ENCODE data around the gene RTP4.
"Not testable (repeated sequence)": the region's sequence is repeated elsewhere in the genome, so short reads cannot be mapped to it uniquely, and the experiment has no call there.

Gene RTP4

DNA sequence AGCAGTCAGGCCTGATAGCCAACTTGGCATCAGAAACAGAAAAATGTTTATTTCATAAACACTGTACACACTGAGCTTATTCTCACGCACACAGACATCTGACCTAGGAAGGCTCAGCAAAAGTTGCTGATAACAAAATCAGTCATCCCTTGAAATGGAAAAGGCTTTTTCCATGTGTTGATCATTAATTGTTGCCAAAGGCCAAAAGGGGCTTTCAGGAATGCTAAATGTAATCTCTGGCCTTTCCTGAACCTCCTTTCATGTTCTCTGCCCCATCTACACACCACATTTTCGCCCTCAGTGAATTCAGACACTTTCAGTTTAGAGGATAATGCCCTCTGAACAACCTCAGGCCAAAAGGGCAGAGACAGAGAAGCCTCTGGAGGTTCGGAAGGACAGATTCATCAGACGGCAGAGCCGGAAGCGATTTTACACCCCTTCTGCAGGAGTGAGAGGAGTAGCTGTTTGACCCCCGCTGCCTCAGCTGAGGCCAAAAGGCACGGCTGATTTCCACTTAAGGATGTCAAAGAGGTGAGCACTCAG, 14.5 kb downstream of the RTP4 start:
- H3K36me3 ChIP-seq (ENCODE audit: insufficient read depth, low read length), result no peaks in the 10 kb centered on the region
- no peak overlapping the region for H3K27ac ChIP-seq
- no peak overlapping the region for H3K4me3 ChIP-seq
- DNase-seq (ENCODE audit: low read depth, low spot score), result no peak
- TF ChIP-seq EZH2 (IDR thresholded peaks at IDR 0.05) (no peak), FOXP2 (optimal IDR thresholded peaks at IDR 0.05; ENCODE audit: control extremely low read depth, extremely low read length, insufficient read depth) (no peak), POLR2AphosphoS5 (IDR thresholded peaks at IDR 0.05; ENCODE audit: borderline replicate concordance, low read depth, low read length) (no peak)
- H3K9me3 ChIP-seq (ENCODE audit: low read depth, low read length), result no peaks in the 10 kb centered on the region
- H3K9ac ChIP-seq (ENCODE audit: insufficient read length), result no peak overlapping the region

DNA sequence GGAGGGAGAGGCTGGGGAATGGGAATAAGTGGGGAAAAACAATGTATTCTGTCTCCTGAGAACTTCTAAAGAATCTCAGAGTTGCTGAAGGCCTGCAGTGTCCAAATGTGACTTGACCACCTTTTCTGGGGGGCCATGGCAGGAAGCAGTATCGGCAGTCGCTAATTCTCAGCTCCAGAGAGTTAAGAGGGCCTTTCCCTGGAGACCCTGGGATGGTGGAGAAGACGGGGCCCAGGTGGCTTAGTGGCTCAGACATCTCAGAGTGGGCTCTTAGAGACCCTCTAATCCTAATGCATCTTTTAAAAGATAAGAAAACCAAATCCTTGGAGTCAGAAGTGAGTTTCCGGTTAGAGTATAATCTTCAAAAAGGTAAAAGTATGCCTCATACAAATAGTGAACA, 15.1 kb downstream of the RTP4 start:
- TF ChIP-seq POLR2AphosphoS5 (IDR thresholded peaks at IDR 0.05; ENCODE audit: borderline replicate concordance, low read depth, low read length) (no peak), EZH2 (IDR thresholded peaks at IDR 0.05) (no peak)
- Histone ChIP-seq H3K9ac (ENCODE audit: insufficient read length) (no peak overlapping the region), H3K9me3 (ENCODE audit: low read depth, low read length) (no peaks in the 10 kb centered on the region), H3K4me3 (no peak overlapping the region), H3K27ac (no peak overlapping the region), H3K36me3 (ENCODE audit: insufficient read depth, low read length) (no peaks in the 10 kb centered on the region)
- no peak for DNase-seq (ENCODE audit: low read depth, low spot score)

DNA sequence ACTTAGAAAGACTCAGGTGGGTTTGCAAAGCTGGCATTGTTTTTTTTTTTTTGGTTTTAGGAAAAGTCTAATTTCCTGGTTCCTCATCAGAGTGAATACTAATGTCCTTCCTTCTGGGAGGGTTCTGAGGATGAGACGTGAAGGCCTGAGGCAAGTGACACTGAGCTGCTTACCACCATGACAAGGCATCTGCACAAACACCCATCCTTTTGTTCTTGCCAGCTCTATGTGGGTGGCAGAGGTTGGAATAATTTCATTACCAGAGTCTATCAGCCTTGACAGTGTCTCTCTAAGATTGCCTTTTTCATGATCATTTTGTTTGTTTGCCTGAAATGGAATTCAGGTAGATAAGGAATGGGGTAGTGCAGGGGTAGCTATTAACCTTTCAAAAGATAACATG, 17.1 kb downstream of the RTP4 start:
- DNase-seq (ENCODE audit: low read depth, low spot score), result no peak
- no peak overlapping the region for H3K9ac ChIP-seq (ENCODE audit: insufficient read length)
- no peaks in the 10 kb centered on the region for H3K9me3 ChIP-seq (ENCODE audit: low read depth, low read length)
- no peaks in the 10 kb centered on the region for H3K36me3 ChIP-seq (ENCODE audit: insufficient read depth, low read length)
- H3K27ac ChIP-seq, result no peak overlapping the region
- TF ChIP-seq POLR2AphosphoS5 (IDR thresholded peaks at IDR 0.05; ENCODE audit: borderline replicate concordance, low read depth, low read length) (no peak), EZH2 (IDR thresholded peaks at IDR 0.05) (no peak), FOXP2 (optimal IDR thresholded peaks at IDR 0.05; ENCODE audit: control extremely low read depth, extremely low read length, insufficient read depth) (no peak)
- H3K4me3 ChIP-seq, result no peak overlapping the region

DNA sequence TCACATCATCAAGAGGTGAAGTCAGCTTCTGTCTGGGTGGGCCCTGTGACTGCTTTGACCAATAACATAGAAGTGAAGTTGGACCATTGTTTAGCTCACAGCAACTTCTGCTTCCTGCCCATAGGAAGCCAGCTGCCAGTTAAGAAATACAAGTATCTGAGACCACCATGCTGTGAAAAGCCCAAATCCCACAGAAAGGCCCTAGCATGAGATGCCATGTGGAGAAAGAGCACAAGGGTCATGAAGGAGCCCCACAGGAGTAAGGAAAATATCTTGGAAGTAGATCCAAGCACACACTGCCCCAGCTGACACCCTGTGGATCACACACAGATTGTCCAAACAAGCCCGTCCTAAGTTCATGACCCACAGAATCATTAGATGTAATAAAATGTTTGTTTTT, 28.5 kb downstream of the RTP4 start:
- Histone ChIP-seq H3K4me3 (no peak overlapping the region), H3K27ac (no peak overlapping the region), H3K9me3 (ENCODE audit: low read depth, low read length) (no peaks in the 10 kb centered on the region), H3K9ac (ENCODE audit: insufficient read length) (no peak overlapping the region), H3K36me3 (ENCODE audit: insufficient read depth, low read length) (no peaks in the 10 kb centered on the region)
- TF ChIP-seq FOXP2 (optimal IDR thresholded peaks at IDR 0.05; ENCODE audit: control extremely low read depth, extremely low read length, insufficient read depth) (no peak), EZH2 (IDR thresholded peaks at IDR 0.05) (no peak), POLR2AphosphoS5 (IDR thresholded peaks at IDR 0.05; ENCODE audit: borderline replicate concordance, low read depth, low read length) (no peak)
- DNase-seq (ENCODE audit: low read depth, low spot score), result no peak

DNA sequence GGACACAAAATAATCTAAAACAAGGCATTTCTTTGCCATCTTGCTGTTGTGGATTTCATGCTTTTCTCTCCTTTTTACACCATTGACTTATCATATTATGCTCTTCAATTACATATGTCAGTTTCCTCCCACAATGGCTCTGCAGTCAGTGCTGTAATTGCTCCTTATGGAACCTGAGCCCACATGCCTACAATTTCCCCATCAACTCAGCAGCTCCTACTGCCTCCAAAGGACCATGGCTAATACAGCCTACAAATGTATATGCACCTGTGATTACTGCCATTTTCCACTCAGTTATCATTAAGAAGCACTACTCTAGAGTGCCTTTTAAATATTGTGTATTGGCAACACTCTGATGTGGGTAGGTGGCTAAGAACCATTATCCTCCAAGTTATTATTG, 30.8 kb downstream of the RTP4 start:
- Histone ChIP-seq H3K9me3 (ENCODE audit: low read depth, low read length) (no peaks in the 10 kb centered on the region), H3K36me3 (ENCODE audit: insufficient read depth, low read length) (no peaks in the 10 kb centered on the region), H3K9ac (ENCODE audit: insufficient read length) (no peak overlapping the region), H3K4me3 (no peak overlapping the region), H3K27ac (no peak overlapping the region)
- DNase-seq (ENCODE audit: low read depth, low spot score), result no peak
- TF ChIP-seq POLR2AphosphoS5 (IDR thresholded peaks at IDR 0.05; ENCODE audit: borderline replicate concordance, low read depth, low read length) (no peak), EZH2 (IDR thresholded peaks at IDR 0.05) (no peak)

DNA sequence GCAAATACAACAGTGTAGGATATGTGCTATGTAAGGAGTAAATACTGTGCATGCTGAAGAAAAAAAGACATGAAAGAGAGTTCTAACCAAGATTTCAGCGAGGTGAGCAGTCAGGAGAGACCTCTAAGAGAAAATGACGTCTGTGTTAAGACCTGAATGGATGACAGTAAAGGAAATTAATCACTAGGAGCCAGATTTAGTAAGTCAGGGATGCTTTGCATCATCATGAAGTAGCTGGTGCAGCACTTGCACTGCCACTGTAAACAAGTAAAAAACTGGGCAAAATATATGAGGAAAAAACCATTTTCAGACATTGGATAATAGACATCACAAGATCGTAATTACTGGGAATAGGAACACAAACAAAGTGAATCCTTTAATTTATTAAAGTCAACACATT, 32.6 kb downstream of the RTP4 start:
- no peak for TF ChIP-seq EZH2 (IDR thresholded peaks at IDR 0.05)
- TF ChIP-seq FOXP2 (optimal IDR thresholded peaks at IDR 0.05; ENCODE audit: control extremely low read depth, extremely low read length, insufficient read depth), result no peak
- no peak for TF ChIP-seq POLR2AphosphoS5 (IDR thresholded peaks at IDR 0.05; ENCODE audit: borderline replicate concordance, low read depth, low read length)
- no peak overlapping the region for H3K27ac ChIP-seq
- no peaks in the 10 kb centered on the region for H3K9me3 ChIP-seq (ENCODE audit: low read depth, low read length)
- no peak for DNase-seq (ENCODE audit: low read depth, low spot score)
- no peaks in the 10 kb centered on the region for H3K36me3 ChIP-seq (ENCODE audit: insufficient read depth, low read length)
- no peak overlapping the region for H3K9ac ChIP-seq (ENCODE audit: insufficient read length)
- no peak overlapping the region for H3K4me3 ChIP-seq

DNA sequence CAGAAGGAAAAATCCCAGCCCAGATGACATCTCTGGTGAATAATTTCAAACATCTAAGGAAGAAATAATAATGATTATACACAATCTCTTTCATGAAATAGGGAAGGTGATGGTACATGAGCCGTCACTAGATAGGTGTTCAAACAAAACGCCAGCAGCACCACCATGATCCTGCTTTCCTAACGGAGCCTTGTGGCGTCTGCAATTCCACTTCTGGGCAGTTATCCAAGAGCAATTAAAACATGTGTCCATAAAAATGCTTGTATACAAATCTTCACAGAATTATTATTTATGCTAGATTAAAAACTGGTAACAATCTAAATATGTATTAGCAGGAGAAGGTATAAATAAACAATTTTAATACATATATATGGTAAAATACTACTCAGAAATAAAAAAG, 33.7 kb downstream of the RTP4 start:
- TF ChIP-seq FOXP2 (optimal IDR thresholded peaks at IDR 0.05; ENCODE audit: control extremely low read depth, extremely low read length, insufficient read depth) (no peak), EZH2 (IDR thresholded peaks at IDR 0.05) (no peak), POLR2AphosphoS5 (IDR thresholded peaks at IDR 0.05; ENCODE audit: borderline replicate concordance, low read depth, low read length) (no peak)
- no peaks in the 10 kb centered on the region for H3K9me3 ChIP-seq (ENCODE audit: low read depth, low read length)
- no peaks in the 10 kb centered on the region for H3K36me3 ChIP-seq (ENCODE audit: insufficient read depth, low read length)
- H3K9ac ChIP-seq (ENCODE audit: insufficient read length), result no peak overlapping the region
- no peak overlapping the region for H3K4me3 ChIP-seq
- no peak overlapping the region for H3K27ac ChIP-seq
- no peak for DNase-seq (ENCODE audit: low read depth, low spot score)

DNA sequence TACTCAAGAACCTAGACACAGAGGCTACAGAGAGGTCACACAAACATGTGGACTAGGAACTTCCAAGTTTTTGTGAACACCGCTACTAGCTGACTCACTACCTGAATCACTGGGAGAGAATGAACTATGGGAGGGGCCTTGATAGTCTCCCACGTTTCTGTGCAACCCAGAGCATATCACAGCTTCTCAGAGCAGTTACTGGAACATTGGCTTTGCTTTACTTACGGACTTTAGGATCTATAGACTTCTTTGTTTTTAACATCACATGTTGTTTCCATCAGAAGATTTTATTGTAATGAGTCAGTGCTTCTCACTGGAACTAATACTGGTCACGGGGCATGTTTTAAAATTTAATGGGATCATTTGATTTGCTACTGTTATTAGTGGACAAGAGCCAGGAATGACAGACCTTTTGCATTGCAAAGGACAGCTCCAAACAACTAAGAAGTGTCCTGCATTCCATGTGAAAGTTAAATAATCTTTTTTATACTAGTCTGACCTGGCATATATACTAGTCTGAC, 35.6 kb downstream of the RTP4 start:
- Histone ChIP-seq H3K9ac (ENCODE audit: insufficient read length) (no peak overlapping the region), H3K36me3 (ENCODE audit: insufficient read depth, low read length) (no peaks in the 10 kb centered on the region), H3K4me3 (no peak overlapping the region), H3K27ac (no peak overlapping the region), H3K9me3 (ENCODE audit: low read depth, low read length) (no peaks in the 10 kb centered on the region)
- no peak for TF ChIP-seq POLR2AphosphoS5 (IDR thresholded peaks at IDR 0.05; ENCODE audit: borderline replicate concordance, low read depth, low read length)
- no peak for TF ChIP-seq FOXP2 (optimal IDR thresholded peaks at IDR 0.05; ENCODE audit: control extremely low read depth, extremely low read length, insufficient read depth)
- TF ChIP-seq EZH2 (IDR thresholded peaks at IDR 0.05), result no peak
- DNase-seq (ENCODE audit: low read depth, low spot score), result no peak

DNA sequence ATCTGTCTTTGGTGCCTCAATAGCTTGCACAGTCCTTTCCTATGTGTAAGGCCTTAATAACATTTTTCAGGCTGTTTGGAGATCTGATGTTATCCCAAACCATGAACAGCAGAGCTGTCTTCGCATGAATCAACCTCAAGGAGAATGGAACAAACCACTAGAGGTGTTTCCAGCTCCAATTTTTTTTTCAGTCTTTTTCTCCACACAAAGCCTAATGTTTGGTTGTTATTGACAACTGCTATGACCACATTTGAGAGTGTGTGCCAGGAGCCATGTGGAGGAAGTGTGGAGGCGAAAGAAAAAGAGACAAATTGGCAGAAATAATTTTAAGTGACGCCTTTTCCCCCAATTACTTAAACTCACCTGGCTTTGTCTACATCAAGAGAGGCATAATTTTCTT, 38.7 kb downstream of the RTP4 start:
- H3K27ac ChIP-seq, result no peak overlapping the region

DNA sequence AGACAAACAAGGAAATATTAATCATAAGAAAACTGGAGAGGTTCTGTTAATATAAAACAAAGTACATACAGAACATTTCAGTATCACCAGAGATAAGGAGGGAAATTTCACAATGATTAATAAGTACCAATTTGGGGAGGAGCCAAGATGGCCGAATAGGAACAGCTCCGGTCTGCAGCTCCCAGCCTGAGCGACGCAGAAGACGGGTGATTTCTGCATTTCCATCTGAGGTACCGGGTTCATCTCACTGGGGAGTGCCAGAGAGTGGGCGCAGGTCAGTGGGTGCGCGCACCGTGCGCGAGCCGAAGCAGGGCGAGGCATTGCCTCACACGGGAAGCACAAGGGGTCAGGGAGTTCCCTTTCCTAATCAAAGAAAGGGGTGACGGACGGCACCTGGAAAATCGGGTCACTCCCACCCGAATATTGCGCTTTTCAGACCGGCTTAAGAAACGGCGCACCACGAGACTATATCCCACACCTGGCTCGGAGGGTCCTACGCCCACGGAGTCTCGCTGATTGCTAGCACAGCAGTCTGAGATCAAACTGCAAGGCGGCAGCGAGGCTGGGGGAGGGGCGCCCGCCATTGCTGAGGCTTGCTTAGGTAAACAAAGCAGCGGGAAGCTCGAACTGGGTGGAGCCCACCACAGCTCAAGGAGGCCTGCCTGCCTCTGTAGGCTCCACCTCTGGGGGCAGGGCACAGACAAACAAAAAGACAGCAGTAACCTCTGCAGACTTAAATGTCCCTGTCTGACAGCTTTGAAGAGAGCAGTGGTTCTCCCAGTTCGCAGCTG, 44.0 kb downstream of the RTP4 start:
- DNase-seq (ENCODE audit: low read depth, low spot score); H3K4me3 ChIP-seq; H3K9me3 ChIP-seq (ENCODE audit: low read depth, low read length); H3K9ac ChIP-seq (ENCODE audit: insufficient read length); H3K36me3 ChIP-seq (ENCODE audit: insufficient read depth, low read length); H3K27ac ChIP-seq: not testable (repeated sequence)

More for the DNA sequence above, 38.7 kb downstream of the RTP4 start:
- DNase-seq (ENCODE audit: low read depth, low spot score), result no peak
- H3K36me3 ChIP-seq (ENCODE audit: insufficient read depth, low read length), result no peaks in the 10 kb centered on the region
- no peak overlapping the region for H3K4me3 ChIP-seq
- TF ChIP-seq POLR2AphosphoS5 (IDR thresholded peaks at IDR 0.05; ENCODE audit: borderline replicate concordance, low read depth, low read length) (no peak), EZH2 (IDR thresholded peaks at IDR 0.05) (no peak), FOXP2 (optimal IDR thresholded peaks at IDR 0.05; ENCODE audit: control extremely low read depth, extremely low read length, insufficient read depth) (no peak)
- H3K9ac ChIP-seq (ENCODE audit: insufficient read length), result no peak overlapping the region
- H3K9me3 ChIP-seq (ENCODE audit: low read depth, low read length), result no peaks in the 10 kb centered on the region
